ENCODE data around the gene RIMBP2. TPM values are rescaled to one million over a fixed set of nuclear protein-coding genes. Genes with fewer than 3 reads are reported as not detected.

The RIMBP2 gene
- total and polyA plus RNA-seq, 2 experiments from 2014 or later, result 0.31 to 0.37 TPM

GRCh38 chr12:130671556-130671955 lies 44.5 kb downstream of the RIMBP2 start (continued):
- no peak for TF ChIP-seq REST (IDR thresholded peaks at IDR 0.05; ENCODE audit: unreplicated experiment)
- no peak for TF ChIP-seq NANOG (IDR thresholded peaks at IDR 0.05; ENCODE audit: borderline replicate concordance)
- TF ChIP-seq JUNB (IDR thresholded peaks at IDR 0.05; ENCODE audit: unreplicated experiment), result no peak
- no peak for TF ChIP-seq ZNF114 (CRISPR knock-in tag; IDR thresholded peaks at IDR 0.05)
- no peak for TF ChIP-seq CREB1 (CRISPR knock-in tag; IDR thresholded peaks at IDR 0.05; ENCODE audit: low read depth)
- no peak for TF ChIP-seq POLR2AphosphoS5 (IDR thresholded peaks at IDR 0.05; ENCODE audit: low read depth)
- TF ChIP-seq EZH2phosphoT487 (IDR thresholded peaks at IDR 0.05; ENCODE audit: unreplicated experiment), result no peak
- TF ChIP-seq EZH2 (IDR thresholded peaks at IDR 0.05; ENCODE audit: low read depth, unreplicated experiment), result no peak

- no peak for DNase-seq (ENCODE audit: low spot score)
- H3K36me3 ChIP-seq (ENCODE audit: insufficient read depth), result no peaks in the 10 kb centered on the region
- H3F3A ChIP-seq (replicated peaks; ENCODE audit: low read depth), result no peaks in the 10 kb centered on the region
- Mint-ChIP-seq H3K4me3 (no peak overlapping the region), H3K9me3 (peaks cover 92% of the 10 kb centered on the region), H3K36me3 (ENCODE audit: low read depth) (peaks cover 34% of the 10 kb centered on the region), H3K27ac (no peak overlapping the region), H3K4me1 (no peaks in the 10 kb centered on the region), H3K27me3 (ENCODE audit: insufficient read depth, low read depth, poor library complexity) (peaks cover 2% of the 10 kb centered on the region)
- H3K4me2 ChIP-seq, result no peak overlapping the region
- H3K79me2 ChIP-seq (replicated peaks; ENCODE audit: insufficient read depth), result no peaks in the 10 kb centered on the region
- no peaks in the 10 kb centered on the region for H4K20me1 ChIP-seq (replicated peaks; ENCODE audit: insufficient read depth)
- no peak for ATAC-seq
- no peak overlapping the region for H2AFZ ChIP-seq
- H3K27me3 ChIP-seq (ENCODE audit: insufficient read depth), result no peaks in the 10 kb centered on the region
- no peak for TF ChIP-seq ZNF331 (CRISPR knock-in tag; IDR thresholded peaks at IDR 0.05; ENCODE audit: low read depth)
- H3K27ac ChIP-seq (ENCODE audit: low read depth), result no peak overlapping the region
- H3K4me1 ChIP-seq (ENCODE audit: insufficient read depth), result no peaks in the 10 kb centered on the region
- no peaks in the 10 kb centered on the region for H3K9me2 ChIP-seq (ENCODE audit: insufficient read depth)
- no peak overlapping the region for H3K4me3 ChIP-seq
Observed at GRCh38 chr12:130669797-130670196, 46.3 kb downstream of the RIMBP2 start.

- Mint-ChIP-seq H3K9me3 (peaks cover 92% of the 10 kb centered on the region), H3K36me3 (ENCODE audit: low read depth) (peaks cover 39% of the 10 kb centered on the region), H3K27me3 (ENCODE audit: insufficient read depth, low read depth, poor library complexity) (peaks cover 2% of the 10 kb centered on the region), H3K4me3 (no peak overlapping the region), H3K27ac (no peak overlapping the region), H3K4me1 (no peaks in the 10 kb centered on the region)
- H3K27me3 ChIP-seq (ENCODE audit: insufficient read depth), result no peaks in the 10 kb centered on the region
- no peak overlapping the region for H3K27ac ChIP-seq (ENCODE audit: low read depth)
- no peaks in the 10 kb centered on the region for H3K4me1 ChIP-seq (ENCODE audit: insufficient read depth)
- no peaks in the 10 kb centered on the region for H3F3A ChIP-seq (replicated peaks; ENCODE audit: low read depth)
- H3K4me2 ChIP-seq, result no peak overlapping the region
- H3K79me2 ChIP-seq (replicated peaks; ENCODE audit: insufficient read depth), result no peaks in the 10 kb centered on the region
- no peak for ATAC-seq
- H2AFZ ChIP-seq, result no peak overlapping the region
- no peak for DNase-seq (ENCODE audit: low spot score)
- H3K36me3 ChIP-seq (ENCODE audit: insufficient read depth), result no peaks in the 10 kb centered on the region
- no peak overlapping the region for H3K4me3 ChIP-seq
- no peaks in the 10 kb centered on the region for H4K20me1 ChIP-seq (replicated peaks; ENCODE audit: insufficient read depth)
- no peaks in the 10 kb centered on the region for H3K9me2 ChIP-seq (ENCODE audit: insufficient read depth)
- TF ChIP-seq JUNB (IDR thresholded peaks at IDR 0.05; ENCODE audit: unreplicated experiment) (no peak), ETS1 (IDR thresholded peaks at IDR 0.05) (no peak), CREB1 (CRISPR knock-in tag; IDR thresholded peaks at IDR 0.05; ENCODE audit: low read depth) (no peak), EZH2phosphoT487 (IDR thresholded peaks at IDR 0.05; ENCODE audit: unreplicated experiment) (no peak), ZNF462 (CRISPR knock-in tag; IDR thresholded peaks at IDR 0.05) (no peak)
Observed at GRCh38 chr12:130669205-130669557, 46.9 kb downstream of the RIMBP2 start.
